H4 (cell line): ENCODE data around the gene SGMS1. TPM values are rescaled to one million over a fixed set of nuclear protein-coding genes. Genes with fewer than 3 reads are reported as not detected.
"Not testable (repeated sequence)": the region's sequence is repeated elsewhere in the genome, so short reads cannot be mapped to it uniquely, and the experiment has no call there.

Source experiments
- DNase-seq: peaks from one replicate; pipeline ENCODE4 v3.0.0-alpha.2; 2015; ENCODE audit warnings: low spot score
- total RNA-seq: library from RNA; depleted of rRNA; stranded (reverse); fragments of >200 nt; shearing (Covaris generic); gene quantifications from 2 replicates; pipeline ENCODE4 v1.2.3, GENCODE V29; 2014

Gene SGMS1
- total RNA-seq, 1 experiment from 2014 or later: 13.0 TPM

GRCh38 chr10:50426485-50426884 lies 197.3 kb downstream of the SGMS1 start:
- no peak for DNase-seq

- not testable (repeated sequence) for DNase-seq
Observed at GRCh38 chr10:50425215-50425614, 198.5 kb downstream of the SGMS1 start.

- no peak for DNase-seq
Observed at GRCh38 chr10:50423448-50423847, 200.3 kb downstream of the SGMS1 start.

GRCh38 chr10:50422259-50422658 lies 201.5 kb downstream of the SGMS1 start:
- DNase-seq: no peak

- peak; percentile 27 for DNase-seq
Observed at GRCh38 chr10:50421026-50421719, 202.6 kb downstream of the SGMS1 start.

- no peak for DNase-seq
Observed at GRCh38 chr10:50420196-50420595, 203.6 kb downstream of the SGMS1 start.

GRCh38 chr10:50419756-50420155 lies 204.0 kb downstream of the SGMS1 start:
- DNase-seq: no peak

GRCh38 chr10:50419091-50419490 lies 204.7 kb downstream of the SGMS1 start:
- no peak for DNase-seq

GRCh38 chr10:50417886-50418830 lies 205.6 kb downstream of the SGMS1 start:
- peak; percentile 81 for DNase-seq

GRCh38 chr10:50417486-50417885 lies 206.3 kb downstream of the SGMS1 start:
- DNase-seq: no peak

- DNase-seq: no peak
Observed at GRCh38 chr10:50416881-50417280, 206.9 kb downstream of the SGMS1 start.

- no peak for DNase-seq
Observed at GRCh38 chr10:50416181-50416824, 207.5 kb downstream of the SGMS1 start.

GRCh38 chr10:50415292-50415691 lies 208.5 kb downstream of the SGMS1 start:
- no peak for DNase-seq

- no peak for DNase-seq
Observed at GRCh38 chr10:50410066-50410811, 213.5 kb downstream of the SGMS1 start.

GRCh38 chr10:50407076-50407801 lies 216.5 kb downstream of the SGMS1 start:
- DNase-seq: no peak

GRCh38 chr10:50406457-50407070 lies 217.2 kb downstream of the SGMS1 start:
- no peak for DNase-seq

GRCh38 chr10:50405723-50406122 lies 218.0 kb downstream of the SGMS1 start:
- no peak for DNase-seq

- peak; percentile 13 for DNase-seq
Observed at GRCh38 chr10:50404021-50404773, 219.6 kb downstream of the SGMS1 start.

GRCh38 chr10:50403074-50403473 lies 220.7 kb downstream of the SGMS1 start:
- DNase-seq: no peak

- no peak for DNase-seq
Observed at GRCh38 chr10:50402466-50402865, 221.3 kb downstream of the SGMS1 start.
